Osteocyte (in vitro differentiated cells): ENCODE measurements around the gene SRGAP1. TPM values are rescaled to one million over a fixed set of nuclear protein-coding genes. Genes with fewer than 3 reads are reported as not detected.

Experiments
- DNase-seq: peaks from one replicate; pipeline ENCODE4 v3.0.0; 2021; ENCODE audit warnings: mixed read lengths; ENCODE audit not compliant: unreplicated experiment; ENCODE audit errors: extremely low spot score
- H3K27ac Mint-ChIP-seq: one replicate; pipeline ENCODE4 v1.8.0; 2021; ENCODE audit warnings: mild to moderate bottlenecking, mixed read lengths; ENCODE audit not compliant: unreplicated experiment
- H3K27me3 Mint-ChIP-seq: one replicate; pipeline ENCODE4 v1.8.0; 2021; ENCODE audit warnings: mixed read lengths; ENCODE audit not compliant: unreplicated experiment
- H3K36me3 Mint-ChIP-seq: one replicate; pipeline ENCODE4 v1.8.0; 2021; ENCODE audit warnings: mixed read lengths; ENCODE audit not compliant: unreplicated experiment
- H3K4me1 Mint-ChIP-seq: one replicate; pipeline ENCODE4 v1.8.0; 2021; ENCODE audit warnings: mixed read lengths; ENCODE audit not compliant: unreplicated experiment
- H3K4me3 Mint-ChIP-seq: one replicate; pipeline ENCODE4 v1.8.0; 2021; ENCODE audit warnings: mild to moderate bottlenecking, moderate library complexity, mixed read lengths; ENCODE audit not compliant: unreplicated experiment
- H3K9me3 Mint-ChIP-seq: one replicate; pipeline ENCODE4 v1.8.0; 2021; ENCODE audit warnings: mixed read lengths; ENCODE audit not compliant: unreplicated experiment
- CTCF ChIP-seq: fragments of 200-600 bp; sonication (generic); IDR thresholded peaks from 2 replicates; pipeline ENCODE4 v1.5.0; 2021; ENCODE audit warnings: antibody characterized with exemption, mild to moderate bottlenecking, moderate library complexity
- total RNA-seq: library from RNA; stranded (reverse); gene quantifications from 2 replicates; pipeline ENCODE4 v1.2.1, GENCODE V29; 2021

SRGAP1 gene
- total RNA-seq, 1 donor from 2014 or later, result 11.0 TPM

GRCh38 chr12:64147011-64147631, 302.6 kb downstream of the SRGAP1 start:
- TF ChIP-seq CTCF, result no peak
- peaks cover 29% of the 10 kb centered on the region for H3K36me3 Mint-ChIP-seq
- no peaks in the 10 kb centered on the region for H3K9me3 Mint-ChIP-seq
- no peaks in the 10 kb centered on the region for H3K27me3 Mint-ChIP-seq
- H3K4me1 Mint-ChIP-seq, result no peaks in the 10 kb centered on the region
- no peak overlapping the region for H3K4me3 Mint-ChIP-seq
- no peak overlapping the region for H3K27ac Mint-ChIP-seq
- no peak for DNase-seq

- peaks cover 21% of the 10 kb centered on the region for H3K36me3 Mint-ChIP-seq
- H3K9me3 Mint-ChIP-seq, result no peaks in the 10 kb centered on the region
- no peaks in the 10 kb centered on the region for H3K27me3 Mint-ChIP-seq
- no peak for TF ChIP-seq CTCF
- H3K27ac Mint-ChIP-seq, result no peak overlapping the region
- no peaks in the 10 kb centered on the region for H3K4me1 Mint-ChIP-seq
- no peak for DNase-seq
- no peak overlapping the region for H3K4me3 Mint-ChIP-seq
These were observed 303.4 kb downstream of the SRGAP1 start for GRCh38 chr12:64147875-64148274.

GRCh38 chr12:64154677-64155076, 310.2 kb downstream of the SRGAP1 start:
- TF ChIP-seq CTCF, result no peak
- H3K4me1 Mint-ChIP-seq, result no peaks in the 10 kb centered on the region
- H3K9me3 Mint-ChIP-seq, result peaks cover 5% of the 10 kb centered on the region
- no peak overlapping the region for H3K4me3 Mint-ChIP-seq
- H3K27ac Mint-ChIP-seq, result no peak overlapping the region
- H3K36me3 Mint-ChIP-seq, result peaks cover 3% of the 10 kb centered on the region
- no peak for DNase-seq
- H3K27me3 Mint-ChIP-seq, result no peaks in the 10 kb centered on the region

- Mint-ChIP-seq H3K4me3 (no peak overlapping the region), H3K4me1 (peaks cover 12% of the 10 kb centered on the region), H3K36me3 (peaks cover 2% of the 10 kb centered on the region), H3K9me3 (peaks cover 19% of the 10 kb centered on the region), H3K27me3 (no peaks in the 10 kb centered on the region), H3K27ac (no peak overlapping the region)
- DNase-seq, result no peak
- no peak for TF ChIP-seq CTCF
These were observed 312.6 kb downstream of the SRGAP1 start for GRCh38 chr12:64157110-64157509.

- H3K27me3 Mint-ChIP-seq, result no peaks in the 10 kb centered on the region
- no peak overlapping the region for H3K4me3 Mint-ChIP-seq
- H3K27ac Mint-ChIP-seq, result peak overlapping the region; percentile 96
- no peak for DNase-seq
- no peak for TF ChIP-seq CTCF
- H3K9me3 Mint-ChIP-seq, result peaks cover 17% of the 10 kb centered on the region
- peaks cover 2% of the 10 kb centered on the region for H3K36me3 Mint-ChIP-seq
- H3K4me1 Mint-ChIP-seq, result peaks cover 12% of the 10 kb centered on the region
These were observed 315.7 kb downstream of the SRGAP1 start for GRCh38 chr12:64160021-64160710.
